Fibroblast of villous mesenchyme (primary cell): ENCODE results near the gene CD300LG. TPM values are rescaled to one million over a fixed set of nuclear protein-coding genes. Genes with fewer than 3 reads are reported as not detected.
"Not testable (repeated sequence)": the region's sequence is repeated elsewhere in the genome, so short reads cannot be mapped to it uniquely, and the experiment has no call there.

Experiments
- DNase-seq: peaks from one replicate; pipeline ENCODE4 v3.0.0-alpha.2; 2010; ENCODE audit warnings: low read depth
- H3K4me3 ChIP-seq: 2 replicates; pipeline ENCODE4 v1.5.1; 2011; ENCODE audit warnings: low read depth, mild to moderate bottlenecking, low read length
- total RNA-seq: library from RNA; depleted of rRNA; stranded (reverse); fragments of >200 nt; gene quantifications from 2 replicates; pipeline ENCODE4 v1.2.3, GENCODE V29; 2012
- TF ChIP-seq, protein P1 (sequence below): IDR thresholded peaks from 2 replicates; pipeline ENCODE4 v1.5.1; 2012; ENCODE audit warnings: low read depth, mild to moderate bottlenecking, low read length; ENCODE audit not compliant: insufficient read depth

CD300LG gene
- total RNA-seq, 1 donor, result not detected

DNA sequence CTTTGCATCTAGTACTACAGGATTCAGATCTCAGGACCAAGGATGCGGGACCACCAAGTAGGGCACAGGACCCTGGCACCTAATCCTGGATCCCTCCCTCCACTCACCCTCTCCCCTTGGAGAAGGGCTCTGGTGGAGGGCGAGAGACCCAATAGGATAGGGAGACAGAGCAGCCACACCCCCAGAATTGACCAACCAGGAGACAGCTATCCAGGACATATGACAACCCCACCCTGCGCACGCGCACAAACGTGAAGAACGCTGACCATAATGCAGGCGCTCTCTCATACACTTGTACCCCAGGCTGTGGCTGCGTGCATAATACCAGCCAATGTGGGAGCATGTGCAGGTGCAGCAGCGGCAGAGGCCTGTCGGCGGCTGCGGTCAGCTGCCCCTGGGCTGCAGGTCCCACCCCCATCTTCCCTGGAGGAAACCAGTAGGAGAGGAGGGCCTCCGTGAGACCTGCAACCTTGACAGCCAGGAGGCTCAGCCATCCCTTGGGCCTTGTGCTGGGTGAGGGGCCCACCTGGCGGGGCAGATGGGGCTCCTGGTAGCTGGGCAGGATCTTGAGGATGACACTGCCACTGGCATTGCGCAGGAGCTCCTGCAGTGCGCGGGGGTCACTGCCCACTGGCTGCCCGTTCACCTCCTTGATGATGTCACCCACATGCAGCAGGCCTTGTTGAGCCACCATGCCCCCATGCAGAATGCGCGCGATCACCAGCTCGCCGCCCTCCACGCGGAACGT is 35.0 kb downstream of the CD300LG start:
- H3K4me3 ChIP-seq, result no peak overlapping the region
- no peak for DNase-seq
- TF ChIP-seq, protein P1, sequence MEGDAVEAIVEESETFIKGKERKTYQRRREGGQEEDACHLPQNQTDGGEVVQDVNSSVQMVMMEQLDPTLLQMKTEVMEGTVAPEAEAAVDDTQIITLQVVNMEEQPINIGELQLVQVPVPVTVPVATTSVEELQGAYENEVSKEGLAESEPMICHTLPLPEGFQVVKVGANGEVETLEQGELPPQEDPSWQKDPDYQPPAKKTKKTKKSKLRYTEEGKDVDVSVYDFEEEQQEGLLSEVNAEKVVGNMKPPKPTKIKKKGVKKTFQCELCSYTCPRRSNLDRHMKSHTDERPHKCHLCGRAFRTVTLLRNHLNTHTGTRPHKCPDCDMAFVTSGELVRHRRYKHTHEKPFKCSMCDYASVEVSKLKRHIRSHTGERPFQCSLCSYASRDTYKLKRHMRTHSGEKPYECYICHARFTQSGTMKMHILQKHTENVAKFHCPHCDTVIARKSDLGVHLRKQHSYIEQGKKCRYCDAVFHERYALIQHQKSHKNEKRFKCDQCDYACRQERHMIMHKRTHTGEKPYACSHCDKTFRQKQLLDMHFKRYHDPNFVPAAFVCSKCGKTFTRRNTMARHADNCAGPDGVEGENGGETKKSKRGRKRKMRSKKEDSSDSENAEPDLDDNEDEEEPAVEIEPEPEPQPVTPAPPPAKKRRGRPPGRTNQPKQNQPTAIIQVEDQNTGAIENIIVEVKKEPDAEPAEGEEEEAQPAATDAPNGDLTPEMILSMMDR, result no peak

DNA sequence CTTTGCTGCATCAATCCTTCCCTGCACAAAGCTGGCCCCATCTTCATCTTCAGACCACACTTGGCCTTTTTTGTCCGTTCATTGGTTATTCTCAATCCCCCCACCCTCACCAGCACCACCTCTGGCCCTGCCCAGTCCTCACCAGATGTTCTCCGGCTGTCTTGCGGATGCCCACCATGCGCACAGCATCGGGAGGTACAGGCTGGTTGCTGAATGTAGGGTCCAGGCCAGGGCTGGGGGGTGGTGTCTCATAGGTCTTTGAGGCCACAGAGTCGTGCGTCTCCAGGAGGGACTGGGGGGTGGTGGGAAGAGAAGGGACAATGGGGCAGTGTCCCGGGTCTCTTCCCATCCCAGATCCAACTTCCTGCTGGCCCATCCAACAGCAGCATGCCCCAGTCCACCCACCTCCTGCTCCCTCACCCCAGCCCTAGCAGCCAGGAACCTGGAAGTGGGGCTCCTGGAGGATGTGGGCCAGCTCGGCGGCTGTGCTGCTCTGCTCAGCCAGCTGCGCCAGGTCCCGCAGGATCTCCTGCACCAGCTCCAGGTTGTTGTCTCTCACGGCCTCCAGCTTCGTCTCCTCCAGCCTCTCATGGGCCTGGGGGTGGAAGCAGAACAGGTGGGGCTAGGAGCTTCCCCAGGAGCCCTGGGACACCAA is 35.9 kb downstream of the CD300LG start:
- H3K4me3 ChIP-seq, result no peak overlapping the region
- TF ChIP-seq, protein P1, result no peak
- no peak for DNase-seq

GRCh38 chr17:43888548-43888947 is 41.6 kb downstream of the CD300LG start:
- no peak for DNase-seq
- no peak overlapping the region for H3K4me3 ChIP-seq
- TF ChIP-seq, protein P1, result no peak

DNA sequence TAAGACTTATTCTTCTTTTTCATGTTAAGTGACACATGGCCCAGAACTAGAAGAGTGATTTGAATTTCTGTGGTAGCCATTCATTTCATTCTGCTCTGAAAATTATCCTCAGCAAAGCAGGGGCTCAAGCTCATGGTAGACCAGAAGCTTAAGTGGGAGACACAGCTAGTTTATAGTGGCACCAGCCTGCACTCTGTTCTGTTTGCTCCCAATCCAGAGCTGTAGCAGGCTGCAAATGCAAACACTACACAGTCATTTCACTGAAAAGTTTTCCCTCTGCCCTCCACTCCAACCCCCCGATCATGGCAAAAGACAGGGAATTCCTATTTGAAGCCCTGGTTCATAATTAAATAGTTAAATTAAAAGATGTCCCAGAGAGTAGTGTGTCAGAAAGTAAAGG is 43.3 kb downstream of the CD300LG start:
- TF ChIP-seq, protein P1, result no peak
- no peak overlapping the region for H3K4me3 ChIP-seq
- DNase-seq, result no peak

DNA sequence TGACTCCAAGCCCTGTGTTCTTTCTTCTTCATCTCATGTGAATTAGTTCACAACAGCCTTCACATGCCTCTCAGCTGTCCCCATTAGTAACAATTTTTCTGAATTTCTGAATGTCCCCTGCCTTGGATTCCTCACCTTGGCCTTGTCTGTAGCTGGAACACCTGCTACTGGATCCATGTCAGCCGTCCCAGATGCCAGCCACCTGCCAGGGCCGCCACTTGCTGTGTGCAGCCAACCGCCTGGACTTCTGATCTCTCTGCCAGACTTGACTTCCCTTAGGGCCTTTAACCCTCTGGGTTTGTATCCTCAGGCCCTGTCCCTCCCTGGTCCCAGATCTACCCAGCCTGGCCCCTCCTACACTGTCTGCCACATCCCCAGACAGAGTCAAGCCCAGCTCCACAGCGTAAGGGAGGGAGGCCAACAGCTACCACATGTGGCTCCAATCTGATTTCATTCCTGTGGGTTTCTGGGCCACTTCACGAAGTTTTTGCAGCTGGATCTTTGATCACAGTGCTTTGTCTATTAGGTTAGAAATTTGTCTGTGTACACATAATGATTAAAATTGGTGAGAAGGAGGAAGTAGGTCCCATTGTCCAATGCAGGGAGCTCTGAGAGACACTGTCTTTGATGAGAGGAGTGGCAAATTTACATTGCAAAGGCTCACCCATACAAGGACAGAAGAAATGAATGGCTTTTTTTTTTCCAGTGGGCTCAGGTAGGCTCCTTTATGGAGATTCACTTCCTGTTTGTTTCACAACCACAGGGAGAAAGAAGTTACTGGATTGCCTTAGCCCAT is 45.1 kb downstream of the CD300LG start:
- DNase-seq, result no peak
- TF ChIP-seq, protein P1, result no peak
- H3K4me3 ChIP-seq, result no peak overlapping the region

GRCh38 chr17:43892647-43892952 is 45.6 kb downstream of the CD300LG start:
- TF ChIP-seq, protein P1, result no peak
- DNase-seq, result no peak
- no peak overlapping the region for H3K4me3 ChIP-seq

- not testable (repeated sequence) for DNase-seq, H3K4me3 ChIP-seq
Observed at GRCh38 chr17:43894494-43894893, 47.5 kb downstream of the CD300LG start.
